Lower lobe of right lung (tissue), 2 donors: ENCODE measurements around the gene TMEFF2. TPM values are rescaled to one million over a fixed set of nuclear protein-coding genes. Genes with fewer than 3 reads are reported as not detected.
"Not testable (repeated sequence)": the region's sequence is repeated elsewhere in the genome, so short reads cannot be mapped to it uniquely, and the experiment has no call there.

ENCODE experiments used
- ATAC-seq, 2 donors: fragments of 200-7000 bp; cut with Tn5 transposase; one replicate each; pipeline ENCODE4 v1.9.1; 2020 to 2022; ENCODE audit warnings: mild to moderate bottlenecking in 2 of 2, moderate library complexity in 2 of 2
- DNase-seq: peaks from one replicate; pipeline ENCODE4 v3.0.0-alpha.2; 2020
- H3K27ac ChIP-seq: fragments of 200-600 bp; one replicate; pipeline ENCODE4 v1.8.0; 2022
- H3K27me3 ChIP-seq: fragments of 200-600 bp; one replicate; pipeline ENCODE4 v1.8.0; 2022; ENCODE audit warnings: low read depth
- H3K36me3 ChIP-seq: fragments of 200-600 bp; one replicate; pipeline ENCODE4 v1.8.0; 2022; ENCODE audit warnings: mild to moderate bottlenecking
- H3K4me1 ChIP-seq: fragments of 200-600 bp; one replicate; pipeline ENCODE4 v1.8.0; 2022
- H3K4me3 ChIP-seq: fragments of 200-600 bp; one replicate; pipeline ENCODE4 v1.8.0; 2022; ENCODE audit warnings: mild to moderate bottlenecking
- H3K9me3 ChIP-seq: fragments of 200-600 bp; one replicate; pipeline ENCODE4 v1.8.0; 2022
- CTCF ChIP-seq: fragments of 200-600 bp; IDR thresholded peaks from one replicate; pipeline ENCODE4 v1.8.0; 2022; ENCODE audit warnings: antibody characterized with exemption, mild to moderate bottlenecking
- intact Hi-C: fragments of 100-400 bp; cut with DNase I; formaldehyde crosslinking; loops from one replicate; pipeline ENCODE4 v1.11.0; 2022
- total RNA-seq: library from RNA; stranded (reverse); fragmentation: NEBNext Ultra II Directional; extraction: Animal tissue kit (Norgen Biotek cat#: 25700); gene quantifications from one replicate; pipeline ENCODE4 v1.2.1, GENCODE V29; 2021
- donor health status: DM: no; HTN: yes; CAD: no; lungs with severe emphysema.

The TMEFF2 gene
- total RNA-seq, 1 donor from 2014 or later, result not detected

GRCh38 chr2:192098814-192099491, 95.8 kb downstream of the TMEFF2 start:
- H3K27me3 ChIP-seq, result no peaks in the 10 kb centered on the region
- H3K27ac ChIP-seq, result no peak overlapping the region
- no peak for TF ChIP-seq CTCF
- ATAC-seq (no peak), DNase-seq (no peak)
- no peaks in the 10 kb centered on the region for H3K4me1 ChIP-seq
- no peaks in the 10 kb centered on the region for H3K36me3 ChIP-seq
- intact Hi-C loops, result no loop called here
- H3K4me3 ChIP-seq, result no peak overlapping the region
- no peaks in the 10 kb centered on the region for H3K9me3 ChIP-seq

DNA sequence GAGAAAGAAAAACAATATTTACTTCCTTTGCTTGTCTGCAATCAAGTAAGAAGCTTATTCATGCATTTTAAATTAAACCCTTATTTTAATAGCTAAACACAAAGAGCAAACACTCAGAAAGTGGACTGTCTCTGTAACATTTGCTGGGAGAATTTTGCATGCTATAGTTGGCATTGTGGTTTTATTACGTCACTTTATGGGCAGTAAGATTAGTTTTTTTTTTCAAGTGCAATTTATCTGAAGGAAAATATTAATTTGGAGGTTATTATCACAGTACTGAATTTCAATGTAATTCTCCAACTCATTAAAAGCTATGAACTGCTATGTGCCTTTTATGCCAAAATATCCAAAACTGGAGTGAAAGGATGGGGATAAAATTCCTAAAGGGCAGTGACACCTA, 103.3 kb downstream of the TMEFF2 start:
- ATAC-seq (no peak), DNase-seq (no peak)
- Histone ChIP-seq H3K4me1 (no peaks in the 10 kb centered on the region), H3K9me3 (no peaks in the 10 kb centered on the region), H3K36me3 (no peaks in the 10 kb centered on the region), H3K27me3 (no peaks in the 10 kb centered on the region), H3K27ac (no peak overlapping the region), H3K4me3 (no peak overlapping the region)
- intact Hi-C loops, result no loop called here
- no peak for TF ChIP-seq CTCF

DNA sequence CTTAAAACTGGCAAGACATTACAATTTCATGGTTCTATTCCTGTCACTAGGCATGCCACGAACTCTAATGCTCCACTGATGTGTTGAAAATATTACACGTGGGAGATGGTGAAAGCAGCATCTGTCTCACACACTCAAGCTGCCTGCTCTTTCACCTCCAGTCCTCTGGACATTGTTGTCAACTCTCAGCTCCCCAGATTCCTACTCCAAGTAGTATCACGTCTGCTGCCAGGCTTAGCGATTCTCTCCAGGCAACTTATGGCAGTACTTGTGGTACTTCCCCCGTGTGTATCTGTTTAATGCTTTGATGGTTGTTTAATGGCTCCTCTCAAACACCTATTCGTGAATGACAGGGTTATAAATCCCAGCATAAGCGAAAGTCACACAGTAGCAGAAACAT, 103.8 kb downstream of the TMEFF2 start:
- no peaks in the 10 kb centered on the region for H3K9me3 ChIP-seq
- intact Hi-C loops, result no loop called here
- no peak for DNase-seq
- no peak overlapping the region for H3K27ac ChIP-seq
- H3K4me3 ChIP-seq, result no peak overlapping the region
- no peaks in the 10 kb centered on the region for H3K36me3 ChIP-seq
- no peak for TF ChIP-seq CTCF
- H3K27me3 ChIP-seq, result no peaks in the 10 kb centered on the region
- H3K4me1 ChIP-seq, result no peaks in the 10 kb centered on the region
- ATAC-seq, result no peak

GRCh38 chr2:192087398-192087958, 107.3 kb downstream of the TMEFF2 start:
- no peak for DNase-seq
- ATAC-seq, result no peak
- H3K4me1 ChIP-seq, result no peaks in the 10 kb centered on the region
- intact Hi-C loops, result no loop called here
- H3K36me3 ChIP-seq, result no peaks in the 10 kb centered on the region
- no peaks in the 10 kb centered on the region for H3K27me3 ChIP-seq
- no peak overlapping the region for H3K4me3 ChIP-seq
- no peaks in the 10 kb centered on the region for H3K9me3 ChIP-seq
- no peak overlapping the region for H3K27ac ChIP-seq
- TF ChIP-seq CTCF, result no peak

GRCh38 chr2:192082121-192082520, 112.6 kb downstream of the TMEFF2 start:
- Histone ChIP-seq H3K4me1 (no peaks in the 10 kb centered on the region), H3K27ac (no peak overlapping the region), H3K4me3 (no peak overlapping the region), H3K36me3 (no peaks in the 10 kb centered on the region), H3K9me3 (no peaks in the 10 kb centered on the region), H3K27me3 (no peaks in the 10 kb centered on the region)
- intact Hi-C loops, result no loop called here
- TF ChIP-seq CTCF, result no peak
- DNase-seq (no peak), ATAC-seq (no peak)

DNA sequence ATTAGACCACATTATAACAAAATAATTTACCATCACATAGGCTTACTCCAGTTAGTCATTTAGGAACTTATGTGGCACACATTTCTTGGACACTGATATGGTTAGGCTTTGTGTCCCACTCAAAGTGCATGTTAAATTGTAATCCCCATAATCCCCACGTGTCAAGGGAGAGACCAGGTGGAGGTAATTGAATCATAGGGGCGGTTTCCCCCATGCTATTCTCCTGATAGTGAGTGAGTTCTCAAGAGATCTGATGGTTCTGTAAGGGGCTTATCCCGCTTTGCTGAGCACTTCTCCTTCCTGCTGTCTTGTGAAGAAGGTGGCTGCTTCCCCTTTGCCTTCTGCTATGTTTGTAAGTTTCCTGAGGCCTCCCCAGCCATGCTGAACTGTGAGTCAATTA, 114.6 kb downstream of the TMEFF2 start:
- H3K9me3 ChIP-seq, H3K4me3 ChIP-seq, H3K27ac ChIP-seq, DNase-seq, ATAC-seq, H3K27me3 ChIP-seq, H3K36me3 ChIP-seq, intact Hi-C loops, H3K4me1 ChIP-seq: not testable (repeated sequence)
